ENCODE results near the gene CACTIN. TPM values are rescaled to one million over a fixed set of nuclear protein-coding genes. Genes with fewer than 3 reads are reported as not detected.

CACTIN gene
- total and polyA plus RNA-seq, 7 donors, result 6.2 to 23.9 (median 20.5) TPM

GRCh38 chr19:3637621-3638020 is 11.0 kb upstream of the CACTIN start:
- Histone ChIP-seq H3K4me1 (no peaks in the 10 kb centered on the region), H3K9me3 (no peaks in the 10 kb centered on the region), H3K36me3 (peaks cover 21 to 87% (median 61%) of the 10 kb centered on the region in 4 donors), H3K4me3 (no peak overlapping the region), H3K27ac (no peak overlapping the region), H3K27me3 (no peaks in the 10 kb centered on the region)
- intact Hi-C loops (cut with DNase I), result no loop called here
- WGBS, 2 donors, result 92 to 93% methylated on average over 23 of the region's 23 CpGs
- no peak for DNase-seq
- TF ChIP-seq POLR2A (IDR thresholded peaks at IDR 0.05), result no peak
- no peak for TF ChIP-seq CTCF (IDR thresholded peaks at IDR 0.05)
- no peak for TF ChIP-seq EP300 (IDR thresholded peaks at IDR 0.05)
- TF ChIP-seq POLR2AphosphoS5 (IDR thresholded peaks at IDR 0.05), result no peak

GRCh38 chr19:3636962-3637361 is 10.4 kb upstream of the CACTIN start:
- Histone ChIP-seq H3K36me3 (peaks cover 21 to 87% (median 60%) of the 10 kb centered on the region in 4 donors), H3K4me3 (no peak overlapping the region), H3K4me1 (no peaks in the 10 kb centered on the region), H3K27ac (no peak overlapping the region), H3K27me3 (no peaks in the 10 kb centered on the region), H3K9me3 (no peaks in the 10 kb centered on the region)
- DNase-seq, result no peak
- intact Hi-C loops (cut with DNase I), result no loop called here
- TF ChIP-seq POLR2AphosphoS5 (IDR thresholded peaks at IDR 0.05) (no peak), POLR2A (IDR thresholded peaks at IDR 0.05) (no peak), EP300 (IDR thresholded peaks at IDR 0.05) (no peak), CTCF (IDR thresholded peaks at IDR 0.05) (no peak)
- 92 to 94% methylated on average over 20 of the region's 20 CpGs for WGBS, 2 donors

GRCh38 chr19:3636506-3636905 is 9.9 kb upstream of the CACTIN start:
- no peak for TF ChIP-seq EP300 (IDR thresholded peaks at IDR 0.05)
- no peak for TF ChIP-seq POLR2AphosphoS5 (IDR thresholded peaks at IDR 0.05)
- TF ChIP-seq POLR2A (IDR thresholded peaks at IDR 0.05), result no peak
- no peak for TF ChIP-seq CTCF (IDR thresholded peaks at IDR 0.05)

GRCh38 chr19:3634496-3635045 is 8.0 kb upstream of the CACTIN start:
- TF ChIP-seq POLR2AphosphoS5 (IDR thresholded peaks at IDR 0.05) (no peak), EP300 (IDR thresholded peaks at IDR 0.05) (no peak), CTCF (IDR thresholded peaks at IDR 0.05) (no peak), POLR2A (IDR thresholded peaks at IDR 0.05) (no peak)
- H3K9me3 ChIP-seq, result no peaks in the 10 kb centered on the region
- intact Hi-C loops (cut with DNase I), result no loop called here
- no peak for DNase-seq
- H3K4me3 ChIP-seq, result no peak overlapping the region
- H3K4me1 ChIP-seq, result no peaks in the 10 kb centered on the region
- H3K27me3 ChIP-seq, result no peaks in the 10 kb centered on the region
- WGBS, 2 donors, result 94 to 95% methylated on average over 19 of the region's 19 CpGs
- H3K36me3 ChIP-seq, result peaks cover 29 to 77% (median 46%) of the 10 kb centered on the region in 4 donors
- no peak overlapping the region for H3K27ac ChIP-seq

More at GRCh38 chr19:3636506-3636905, 9.9 kb upstream of the CACTIN start:
- Histone ChIP-seq H3K27ac (no peak overlapping the region), H3K36me3 (peaks cover 25 to 87% (median 55%) of the 10 kb centered on the region in 4 donors), H3K4me1 (no peaks in the 10 kb centered on the region), H3K4me3 (no peak overlapping the region), H3K9me3 (no peaks in the 10 kb centered on the region), H3K27me3 (no peaks in the 10 kb centered on the region)
- DNase-seq, result no peak
- 92 to 95% methylated on average over 20 of the region's 20 CpGs for WGBS, 2 donors
- intact Hi-C loops (cut with DNase I), result no loop called here

GRCh38 chr19:3633559-3633988 is 7.0 kb upstream of the CACTIN start:
- Histone ChIP-seq H3K4me1 (no peaks in the 10 kb centered on the region), H3K36me3 (peaks cover 26 to 67% (median 37%) of the 10 kb centered on the region in 4 donors), H3K27ac (peak overlapping the region in 1 of 4 donors; percentile 49), H3K4me3 (no peak overlapping the region), H3K27me3 (no peaks in the 10 kb centered on the region), H3K9me3 (no peaks in the 10 kb centered on the region)
- TF ChIP-seq POLR2AphosphoS5 (IDR thresholded peaks at IDR 0.05) (no peak), CTCF (IDR thresholded peaks at IDR 0.05) (no peak), POLR2A (IDR thresholded peaks at IDR 0.05) (no peak), EP300 (IDR thresholded peaks at IDR 0.05) (no peak)
- 90% methylated on average over 22 of the region's 22 CpGs for WGBS, 2 donors
- intact Hi-C loops (cut with DNase I), result no loop called here
- DNase-seq, result no peak

Data from sigmoid colon (tissue), 7 donors.